HG03103 (cell line): ENCODE results near the gene DPYSL4.

Source experiments
- ATAC-seq: cut with Tn5 transposase; IDR thresholded peaks from one replicate; pipeline ENCODE4 v1.9.1; 2021; ENCODE audit warnings: low read depth; ENCODE audit not compliant: unreplicated experiment

Gene DPYSL4

GRCh38 chr10:132175907-132176581 is 10.7 kb upstream of the DPYSL4 start:
- ATAC-seq: no peak

- no peak for ATAC-seq
Measured at GRCh38 chr10:132176623-132177500, 9.9 kb upstream of the DPYSL4 start.

- ATAC-seq: no peak
Measured at GRCh38 chr10:132178046-132178445, 8.7 kb upstream of the DPYSL4 start.

DNA sequence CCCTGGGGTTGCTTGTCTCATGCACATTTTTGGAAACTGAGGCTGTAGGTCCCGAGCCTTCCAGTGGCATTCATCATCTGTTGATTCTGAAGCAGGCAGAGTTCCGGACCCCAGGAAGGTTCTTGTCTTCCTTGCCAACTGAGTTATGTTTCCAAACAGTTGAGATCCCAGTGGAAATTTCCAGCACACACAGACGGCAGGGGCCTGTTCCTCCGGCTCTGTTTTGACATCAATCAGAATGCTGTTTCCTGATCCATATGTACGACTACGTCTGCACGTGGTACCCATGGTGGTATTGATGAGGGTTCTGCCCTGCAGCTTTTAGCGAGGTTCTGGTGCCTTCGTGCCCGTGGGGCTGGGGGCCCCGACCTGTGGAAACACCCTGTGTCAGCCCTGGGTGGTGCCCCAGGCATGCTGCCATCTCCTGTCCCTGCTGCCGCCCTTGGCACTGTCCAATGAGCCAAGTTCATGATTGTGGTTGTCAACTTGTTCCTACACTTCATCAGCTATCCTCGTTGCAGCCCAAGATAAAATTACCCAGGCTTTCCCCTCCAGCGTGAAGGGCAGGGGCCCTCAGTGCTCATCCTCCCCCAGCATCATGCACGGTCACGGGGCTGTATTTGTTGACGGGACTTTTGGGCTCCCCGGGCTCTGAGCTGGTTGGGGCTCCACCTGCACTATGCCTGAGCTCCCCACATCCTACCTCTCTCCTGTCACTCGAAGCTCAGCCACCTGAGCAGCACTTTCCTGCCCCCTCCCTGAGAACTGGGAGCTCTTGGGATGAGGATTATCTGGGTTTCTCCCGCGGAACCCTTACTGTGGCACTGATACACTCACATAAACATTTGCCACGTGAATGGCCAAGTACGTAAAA is 7.8 kb upstream of the DPYSL4 start:
- no peak for ATAC-seq

DNA sequence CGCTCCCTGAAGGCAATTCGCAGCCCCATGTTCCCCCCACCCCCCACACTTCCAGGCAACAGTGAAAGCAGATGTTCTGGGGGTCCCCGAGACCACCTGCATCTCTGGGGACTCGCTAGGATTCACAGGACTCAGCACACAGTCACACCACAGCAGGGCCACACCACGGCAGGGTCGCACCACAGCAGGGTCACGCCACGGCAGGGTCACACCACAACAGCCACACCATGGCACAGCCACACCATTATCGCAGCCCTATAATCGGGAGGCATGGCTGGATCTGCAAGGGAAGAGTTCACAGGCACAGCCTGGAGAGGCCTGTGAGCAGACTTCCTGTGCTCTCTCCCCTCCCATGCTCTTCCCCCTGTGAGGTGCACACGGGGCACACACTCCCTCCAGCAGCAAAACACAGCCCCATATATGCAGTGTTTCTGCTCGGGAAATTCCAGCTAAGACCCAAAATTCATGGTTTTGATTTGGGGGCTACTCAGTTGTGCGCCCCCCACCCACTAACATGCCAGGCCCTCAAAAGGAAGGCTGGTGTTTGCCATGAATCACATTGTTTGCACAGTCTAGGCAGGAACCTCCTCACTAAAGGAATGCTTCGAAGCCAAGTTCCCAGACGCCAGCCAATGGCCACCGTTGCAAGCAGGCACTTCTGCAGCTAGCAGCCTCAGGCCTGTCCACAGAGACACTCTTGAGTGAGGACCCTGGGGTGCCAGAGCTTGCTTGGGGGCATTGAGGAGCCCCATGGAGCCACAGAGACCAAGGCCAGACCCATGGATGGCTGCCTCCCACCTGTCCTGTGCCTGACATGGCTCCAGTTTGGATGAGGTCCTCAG is 7.0 kb upstream of the DPYSL4 start:
- no peak for ATAC-seq

- ATAC-seq: no peak
Measured at GRCh38 chr10:132180736-132181135, 6.0 kb upstream of the DPYSL4 start.

DNA sequence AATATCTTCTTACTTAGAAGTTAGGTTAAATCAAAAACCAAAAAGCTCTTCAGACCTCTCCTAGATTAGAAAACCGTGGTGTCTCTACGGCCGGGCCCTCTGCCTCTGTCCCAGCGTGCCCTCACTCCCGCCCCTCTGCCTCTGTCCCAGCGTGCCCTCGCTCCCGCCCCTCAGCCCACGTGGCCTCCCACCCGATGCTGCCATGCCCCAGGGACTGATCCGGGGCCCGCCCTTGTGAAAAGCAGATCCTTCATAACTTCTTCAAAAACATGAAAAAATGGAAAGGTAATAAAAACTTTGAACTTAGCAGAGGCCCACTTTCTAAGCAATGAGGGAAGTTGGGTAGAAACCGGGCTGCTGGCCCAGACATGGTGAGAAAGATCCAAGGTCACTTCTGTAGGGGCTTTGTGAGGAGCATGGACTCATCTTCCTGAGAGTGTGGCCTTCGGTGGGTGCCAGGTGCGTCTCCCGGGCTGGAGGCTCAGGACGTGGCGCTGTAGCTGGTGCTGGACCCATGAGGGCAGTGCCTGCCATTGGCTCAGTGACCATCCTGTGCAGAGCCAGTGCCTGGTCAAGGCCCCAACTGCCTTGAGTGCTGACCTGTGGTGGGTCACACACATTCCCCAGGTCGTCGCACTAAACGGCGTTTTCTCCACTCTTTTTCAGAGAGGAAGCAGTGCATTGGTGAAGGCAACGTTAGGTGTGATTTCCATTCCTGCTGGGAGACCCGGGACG is 4.9 kb upstream of the DPYSL4 start:
- ATAC-seq: no peak

DNA sequence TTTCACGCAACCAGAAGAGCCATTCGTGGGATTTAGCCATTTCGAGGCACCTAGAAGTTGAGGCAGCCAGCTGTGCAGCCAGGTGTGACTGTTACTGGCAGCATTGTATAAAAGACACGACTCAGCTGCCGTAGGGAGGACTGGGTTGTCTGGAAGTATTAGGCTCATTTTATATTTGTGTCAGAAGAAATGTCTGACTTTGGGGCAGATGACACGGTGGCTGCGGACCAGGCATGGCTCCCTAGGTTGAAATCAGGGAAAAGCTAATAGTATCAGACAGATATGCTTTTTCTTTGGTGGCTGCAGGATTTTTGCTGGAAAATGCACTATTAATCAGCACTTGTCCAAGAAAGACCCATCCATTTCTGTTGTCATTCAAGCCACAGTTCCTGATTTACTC is 4.2 kb upstream of the DPYSL4 start:
- ATAC-seq: no peak

DNA sequence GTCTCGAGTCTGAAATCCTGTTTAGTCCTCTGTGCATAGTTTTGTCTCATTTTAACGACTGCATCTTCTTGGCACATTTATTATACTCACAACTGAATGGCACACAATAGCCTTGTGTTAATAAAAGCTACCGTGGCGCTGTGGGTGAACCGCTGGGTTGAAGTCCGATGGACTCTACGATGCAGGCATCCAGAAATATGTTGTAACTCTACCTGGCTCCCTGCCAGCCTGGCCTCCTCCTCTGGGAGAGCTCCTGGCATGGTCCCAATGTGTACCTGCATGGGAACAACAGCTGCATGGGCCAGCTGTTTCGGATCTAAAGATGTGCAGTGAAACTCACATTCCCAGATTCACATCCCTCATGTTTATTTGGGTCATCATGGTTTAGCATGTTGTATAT is 3.7 kb upstream of the DPYSL4 start:
- ATAC-seq: no peak

- no peak for ATAC-seq
Measured at GRCh38 chr10:132184816-132185593, 1.7 kb upstream of the DPYSL4 start.

DNA sequence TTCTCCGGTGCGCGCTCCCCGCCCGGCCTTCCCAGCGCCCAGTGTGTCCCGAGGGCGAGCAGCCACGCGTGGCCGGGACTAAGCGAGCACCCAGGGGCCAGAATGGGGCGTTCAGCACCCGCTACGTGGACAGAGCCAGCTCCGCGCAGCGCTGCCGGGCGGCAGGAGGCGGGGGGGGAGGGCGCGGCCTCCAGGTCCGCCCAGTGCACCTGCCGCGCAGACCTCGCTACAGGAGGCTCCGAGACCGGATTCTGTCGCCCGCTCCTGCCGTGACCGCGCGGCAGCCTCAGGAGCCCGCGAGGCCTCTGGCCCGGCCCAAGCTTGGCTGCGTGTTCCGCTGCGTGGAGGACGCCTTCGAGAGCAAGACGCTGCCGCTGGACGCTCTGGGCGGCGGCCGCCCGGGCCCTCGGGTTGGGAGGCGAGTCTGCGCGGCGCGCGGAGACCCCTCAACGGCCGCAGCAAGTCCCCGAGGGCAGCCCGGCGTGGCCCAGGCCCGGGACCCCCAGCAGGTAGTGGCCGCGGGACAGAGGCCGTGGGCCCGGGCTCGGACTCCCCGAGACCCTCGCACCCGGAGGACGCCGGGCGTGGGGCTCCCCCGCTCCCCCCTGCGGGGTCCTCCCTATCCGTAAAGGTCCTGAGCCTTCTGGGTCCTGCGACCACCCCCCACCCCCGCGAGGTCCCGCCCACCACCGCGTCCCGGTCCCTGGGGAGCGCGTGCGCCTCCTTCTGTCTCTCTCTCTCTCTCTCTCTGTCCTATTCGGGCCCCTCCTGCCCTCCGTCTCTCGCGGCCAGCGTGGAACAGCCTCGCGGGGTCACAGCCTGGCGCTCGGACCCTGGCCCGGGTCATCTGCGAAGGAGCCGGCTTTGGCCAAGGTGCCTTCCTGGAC is 904 bp upstream of the DPYSL4 start:
- ATAC-seq: no peak

DNA sequence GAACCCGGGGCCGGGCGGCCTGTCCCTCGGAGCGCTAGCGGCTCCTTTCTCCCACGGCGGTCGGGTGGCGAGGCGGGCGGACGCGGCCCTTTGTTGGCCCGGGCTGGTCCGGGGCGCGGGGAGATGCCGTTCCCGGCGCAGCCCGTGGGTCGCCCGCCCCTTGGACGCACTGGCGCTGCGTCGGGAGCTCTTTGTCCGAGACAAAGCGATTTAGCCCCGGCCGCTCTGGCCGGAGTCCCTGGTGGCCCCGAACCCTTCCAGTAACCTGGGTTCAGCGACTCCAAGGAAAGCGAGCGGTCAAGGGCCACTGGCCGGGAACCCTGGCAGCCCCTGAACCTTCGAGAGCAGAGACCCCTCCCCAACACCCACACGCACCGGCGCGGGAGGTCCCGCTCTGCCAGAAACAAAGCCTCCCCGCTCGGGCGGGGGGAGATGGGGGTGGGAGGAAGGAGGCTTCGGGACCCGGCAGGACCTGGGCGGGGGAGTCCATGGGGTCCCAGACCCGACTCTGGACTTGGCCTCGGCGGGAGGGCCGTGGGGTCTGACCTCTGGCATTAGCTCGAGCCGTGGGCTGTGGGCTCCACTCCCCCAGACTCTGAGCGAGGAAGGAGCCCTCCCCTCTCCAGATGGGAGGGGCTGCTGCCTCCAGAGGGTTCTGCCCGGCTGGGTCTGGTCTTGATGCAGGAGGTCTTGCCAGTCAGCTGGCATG is 836 bp downstream of the DPYSL4 start:
- ATAC-seq: no peak

GRCh38 chr10:132188331-132188730 is 1.6 kb downstream of the DPYSL4 start:
- ATAC-seq: no peak

GRCh38 chr10:132189016-132189415 is 2.3 kb downstream of the DPYSL4 start:
- ATAC-seq: no peak

DNA sequence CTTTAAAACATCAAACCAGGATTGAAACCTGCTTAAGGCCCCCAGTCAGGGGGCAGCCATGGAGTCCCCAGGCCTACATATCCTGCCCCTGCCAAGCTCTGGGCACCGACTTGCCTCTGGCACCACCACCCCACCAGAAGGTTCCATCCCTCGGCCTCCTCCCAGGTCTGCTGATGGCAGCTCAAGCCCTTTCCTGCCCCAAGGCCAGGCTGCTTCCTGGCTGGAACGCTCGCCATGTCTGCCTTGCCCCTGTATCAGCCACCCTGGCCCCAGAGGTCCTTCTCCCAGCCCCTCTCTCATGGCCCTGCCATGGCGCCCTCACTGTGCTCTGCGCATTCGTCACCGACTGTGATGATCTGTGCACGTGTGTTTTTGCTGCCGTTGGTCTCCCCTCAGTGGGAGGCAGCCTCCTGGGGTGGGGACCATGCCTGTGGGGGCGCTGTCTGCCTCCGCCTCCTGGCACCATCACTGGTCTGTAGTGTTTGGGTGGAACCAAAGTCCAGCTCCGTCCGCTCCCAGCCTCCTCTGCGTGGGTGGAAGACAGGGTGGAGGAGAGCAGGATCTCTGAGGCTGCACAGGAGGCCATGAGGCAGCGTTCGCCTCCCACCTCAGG is 3.2 kb downstream of the DPYSL4 start:
- ATAC-seq: no peak

- ATAC-seq: no peak
Measured at GRCh38 chr10:132192076-132192975, 5.6 kb downstream of the DPYSL4 start.
